ENCODE measurements around the gene ERAL1. TPM values are rescaled to one million over a fixed set of nuclear protein-coding genes. Genes with fewer than 3 reads are reported as not detected.
"Not testable (repeated sequence)": the region's sequence is repeated elsewhere in the genome, so short reads cannot be mapped to it uniquely, and the experiment has no call there.

The ERAL1 gene
- total RNA-seq, 1 experiment from 2014 or later, result 32.0 TPM

- H3K36me3 ChIP-seq, result no peaks in the 10 kb centered on the region
- no peak overlapping the region for H3K4me3 ChIP-seq
- no peak overlapping the region for H3K27ac ChIP-seq
- H3K4me1 ChIP-seq (replicated peaks), result no peaks in the 10 kb centered on the region; the same call in 1 of the 2 replicates
- no peaks in the 10 kb centered on the region for H3K27me3 ChIP-seq (replicated peaks)
- DNase-seq (ENCODE audit: low read depth in 1 of 2, low spot score in 2 of 2), result no peak
- H3K9me3 ChIP-seq (replicated peaks), result no peaks in the 10 kb centered on the region
Measured at GRCh38 chr17:28891201-28891600, 36.4 kb downstream of the ERAL1 start.

GRCh38 chr17:28892024-28892423 is 37.2 kb downstream of the ERAL1 start:
- peaks cover 8% of the 10 kb centered on the region for H3K4me1 ChIP-seq (replicated peaks)
- no peak overlapping the region for H3K27ac ChIP-seq
- no peaks in the 10 kb centered on the region for H3K9me3 ChIP-seq (replicated peaks)
- no peak overlapping the region for H3K4me3 ChIP-seq
- H3K36me3 ChIP-seq, result no peaks in the 10 kb centered on the region
- no peak for DNase-seq (ENCODE audit: low read depth in 1 of 2, low spot score in 2 of 2)
- H3K27me3 ChIP-seq (replicated peaks), result no peaks in the 10 kb centered on the region

- Histone ChIP-seq H3K4me1 (replicated peaks) (peaks cover 20% of the 10 kb centered on the region), H3K36me3 (peaks cover 10% of the 10 kb centered on the region; the same call in 1 of the 2 replicates)
- not testable (repeated sequence) for H3K27ac ChIP-seq; H3K9me3 ChIP-seq (replicated peaks); H3K27me3 ChIP-seq (replicated peaks); H3K4me3 ChIP-seq; DNase-seq (ENCODE audit: low read depth in 1 of 2, low spot score in 2 of 2)
Measured at GRCh38 chr17:28893248-28894183, 38.7 kb downstream of the ERAL1 start.

- no peak overlapping the region for H3K4me3 ChIP-seq
- no peak for DNase-seq (ENCODE audit: low read depth in 1 of 2, low spot score in 2 of 2)
- H3K27me3 ChIP-seq (replicated peaks), result no peaks in the 10 kb centered on the region
- peaks cover 21% of the 10 kb centered on the region for H3K4me1 ChIP-seq (replicated peaks)
- peaks cover 12% of the 10 kb centered on the region; the same call in 1 of the 2 replicates for H3K36me3 ChIP-seq
- H3K27ac ChIP-seq, result no peak overlapping the region
- H3K9me3 ChIP-seq (replicated peaks), result peaks cover 7% of the 10 kb centered on the region
Measured at GRCh38 chr17:28895794-28896447, 41.1 kb downstream of the ERAL1 start.

- no peak for DNase-seq (ENCODE audit: low read depth in 1 of 2, low spot score in 2 of 2)
- Histone ChIP-seq H3K9me3 (replicated peaks) (peaks cover 7% of the 10 kb centered on the region), H3K4me1 (replicated peaks) (peaks cover 21% of the 10 kb centered on the region), H3K36me3 (peaks cover 12% of the 10 kb centered on the region; the same call in 1 of the 2 replicates), H3K27ac (no peak overlapping the region), H3K4me3 (peak overlapping the region; percentile 83), H3K27me3 (replicated peaks) (no peaks in the 10 kb centered on the region)
Measured at GRCh38 chr17:28896491-28896883, 41.7 kb downstream of the ERAL1 start.

- Histone ChIP-seq H3K9me3 (replicated peaks) (peaks cover 7% of the 10 kb centered on the region), H3K27ac (peak within 1 kb of the TSS; percentile 29; the same call in 1 of the 2 replicates), H3K4me3 (peak within 1 kb of the TSS; percentile 83), H3K36me3 (peaks cover 12% of the 10 kb centered on the region; the same call in 1 of the 2 replicates), H3K4me1 (replicated peaks) (peaks cover 27% of the 10 kb centered on the region), H3K27me3 (replicated peaks) (no peaks in the 10 kb centered on the region)
- peak in 1 of 2 experiments; percentile 33 for DNase-seq (ENCODE audit: low read depth in 1 of 2, low spot score in 2 of 2)
Measured at GRCh38 chr17:28896884-28897768, 42.3 kb downstream of the ERAL1 start, which contains the start of gene FLOT2. Gene FLOT2, minus strand, starts transcription at chr17:28897733. Its CDS starts 159 bp downstream, at chr17:28897574.

GRCh38 chr17:28897769-28898526 is 43.1 kb downstream of the ERAL1 start:
- peaks cover 17% of the 10 kb centered on the region; the same call in 1 of the 2 replicates for H3K36me3 ChIP-seq
- peaks cover 7% of the 10 kb centered on the region for H3K9me3 ChIP-seq (replicated peaks)
- no peak for DNase-seq (ENCODE audit: low read depth in 1 of 2, low spot score in 2 of 2)
- H3K27me3 ChIP-seq (replicated peaks), result no peaks in the 10 kb centered on the region
- H3K4me3 ChIP-seq, result peak overlapping the region; percentile 83
- peaks cover 34% of the 10 kb centered on the region for H3K4me1 ChIP-seq (replicated peaks)
- H3K27ac ChIP-seq, result peak overlapping the region; percentile 29; the same call in 1 of the 2 replicates

GRCh38 chr17:28898527-28898955 is 43.7 kb downstream of the ERAL1 start:
- Histone ChIP-seq H3K27me3 (replicated peaks) (no peaks in the 10 kb centered on the region), H3K4me3 (no peak overlapping the region), H3K9me3 (replicated peaks) (peaks cover 7% of the 10 kb centered on the region), H3K27ac (no peak overlapping the region), H3K36me3 (peaks cover 17% of the 10 kb centered on the region; the same call in 1 of the 2 replicates), H3K4me1 (replicated peaks) (peaks cover 38% of the 10 kb centered on the region)
- no peak for DNase-seq (ENCODE audit: low read depth in 1 of 2, low spot score in 2 of 2)

- Histone ChIP-seq H3K27ac (no peak overlapping the region), H3K36me3 (peaks cover 17% of the 10 kb centered on the region; the same call in 1 of the 2 replicates), H3K9me3 (replicated peaks) (peaks cover 7% of the 10 kb centered on the region), H3K4me3 (no peak overlapping the region), H3K27me3 (replicated peaks) (no peaks in the 10 kb centered on the region), H3K4me1 (replicated peaks) (peaks cover 38% of the 10 kb centered on the region)
- no peak for DNase-seq (ENCODE audit: low read depth in 1 of 2, low spot score in 2 of 2)
Measured at GRCh38 chr17:28899212-28899815, 44.5 kb downstream of the ERAL1 start.

- no peak overlapping the region for H3K4me3 ChIP-seq
- no peak overlapping the region for H3K27ac ChIP-seq
- H3K4me1 ChIP-seq (replicated peaks), result peaks cover 38% of the 10 kb centered on the region
- H3K9me3 ChIP-seq (replicated peaks), result peaks cover 7% of the 10 kb centered on the region
- H3K36me3 ChIP-seq, result peaks cover 20% of the 10 kb centered on the region
- H3K27me3 ChIP-seq (replicated peaks), result no peaks in the 10 kb centered on the region
- no peak for DNase-seq (ENCODE audit: low read depth in 1 of 2, low spot score in 2 of 2)
Measured at GRCh38 chr17:28900986-28901726, 46.3 kb downstream of the ERAL1 start.

- H3K36me3 ChIP-seq, result peaks cover 29% of the 10 kb centered on the region
- H3K27ac ChIP-seq, result 0 out of 2 replicates have a peak overlapping the region, but pooled peaks have one; percentile 9
- H3K4me1 ChIP-seq (replicated peaks), result peaks cover 30% of the 10 kb centered on the region
- peak overlapping the region; percentile 80 for H3K4me3 ChIP-seq
- peaks cover 7% of the 10 kb centered on the region for H3K9me3 ChIP-seq (replicated peaks)
- DNase-seq (ENCODE audit: low read depth in 1 of 2, low spot score in 2 of 2), result peak in 1 of 2 experiments; percentile 50
- H3K27me3 ChIP-seq (replicated peaks), result no peaks in the 10 kb centered on the region
Measured at GRCh38 chr17:28901866-28902818, 47.3 kb downstream of the ERAL1 start.

All from SJSA1 (cell line).